Adrenal gland (tissue), 12 donors: Measurements from ENCODE around the gene MDH1. TPM values are rescaled to one million over a fixed set of nuclear protein-coding genes. Genes with fewer than 3 reads are reported as not detected.
"Not testable (repeated sequence)": the region's sequence is repeated elsewhere in the genome, so short reads cannot be mapped to it uniquely, and the experiment has no call there.

Experiments
- DNase-seq, 7 donors: peaks; one replicate each; pipeline ENCODE4 v3.0.0-alpha.2; 2019 to 2020
- H3K27ac ChIP-seq, 5 donors: fragments of 200-600 bp; sonication (generic) in 4 of 5; 1 replicate in 3 of 5; 2 replicates in 2 of 5; pipeline versions ENCODE4 v1.5.1 to v1.8.0; 2016 to 2020; ENCODE audit warnings: mild to moderate bottlenecking in 1 of 5
- H3K27me3 ChIP-seq: fragments of 200-600 bp; 2 replicates; pipeline ENCODE4 v1.8.0; 2021
- H3K36me3 ChIP-seq, 2 donors: fragments of 200-600 bp; replicated peaks in 1 of 2; 1 replicate in 1 of 2; 2 replicates in 1 of 2; pipeline versions ENCODE4 v1.5.1 to v1.8.0; 2018 to 2022
- H3K4me1 ChIP-seq, 2 donors: fragments of 200-600 bp; replicated peaks in 1 of 2; 1 replicate in 1 of 2; 2 replicates in 1 of 2; pipeline versions ENCODE4 v1.5.1 to v1.8.0; 2018 to 2021
- H3K4me3 ChIP-seq, 4 donors: fragments of 200-600 bp; sonication (generic) in 3 of 4; one replicate each; pipeline ENCODE4 v1.5.1; 2016 to 2018
- H3K9me3 ChIP-seq, 3 donors: fragments of 200-600 bp; sonication (generic) in 1 of 3; replicated peaks in 1 of 3; 1 replicate in 2 of 3; 2 replicates in 1 of 3; pipeline versions ENCODE4 v1.5.1 to v1.8.0; 2016 to 2021
- CTCF ChIP-seq, 6 experiments: fragments of 450-650 bp in 4 of 6; fragments of 200-600 bp in 2 of 6; sonication (generic) in 1 of 6; IDR thresholded peaks; 1 replicate in 5 of 6; 2 replicates in 1 of 6; pipeline versions ENCODE4 v1.5.1 to v1.8.0; 2016 to 2021; ENCODE audit warnings: antibody characterized with exemption in 6 of 6, mild to moderate bottlenecking in 2 of 6, moderate library complexity in 1 of 6
- POLR2A ChIP-seq, 2 donors: fragments of 450-650 bp; IDR thresholded peaks; one replicate each; pipeline ENCODE4 v1.6.1; 2017; ENCODE audit warnings: antibody characterized with exemption in 2 of 2, mild to moderate bottlenecking in 2 of 2, moderate library complexity in 1 of 2
- WGBS, 4 donors: extraction: QIAGEN DNeasy Blood & Tissue Kit in 2 of 4; methylation state at CpG; one replicate each; pipeline versions ENCODE4 v1.1.5 to v1.1.7; 2013 to 2017; 5-methylcytosine and 5-hydroxymethylcytosine counted together
- intact Hi-C, 2 donors: fragments of 100-400 bp; cut with DNase I; formaldehyde crosslinking; loops; one replicate each; pipeline versions ENCODE4 v1.14.1 to v1.15.0; 2022 to 2023
- polyA plus RNA-seq, 3 donors: library from polyadenylated mRNA; stranded (reverse); fragments of 200-250 nt in 2 of 3; fragments of 350-450 nt in 1 of 3; fragmentation: Illumina TruSeq in 1 of 3; extraction: RNeasy Lipid Tissue Mini Kit (QIAGEN cat#74804) in 1 of 3; gene quantifications; one replicate each; pipeline ENCODE4 v1.2.3, GENCODE V29; 2013 to 2014
- total RNA-seq, 9 donors: library from RNA; depleted of rRNA in 4 of 9; stranded (reverse); fragments of >200 nt in 4 of 9; fragments of 120-200 nt in 1 of 9; fragmentation: NEBNext Ultra II Directional in 1 of 9; extraction: Animal tissue kit (Norgen Biotek cat#: 25700) in 1 of 9; gene quantifications; one replicate each; pipeline versions ENCODE4 v1.1.0 to v1.2.4, GENCODE V29; 2013 to 2023
- donor health status: healthy with polysubstance abuse.
- donor health status: Bipolar disorder and iron deficiency.
- donor health status: DM: yes; HTN: yes; CAD: no.
- donor health status: DM: no; HTN: no; CAD: no.
- donor health status: DM: no; HTN: no; CAD: no.
- donor health status: DM: yes; HTN: yes; CAD: no.

Gene MDH1
- total and polyA plus RNA-seq, 12 donors = 184 to 477 (median 287) TPM

GRCh38 chr2:63596401-63596883 lies 7.7 kb downstream of the MDH1 start:
- DNase-seq = no peak
- 90 to 96% (median 93%) methylated on average over 2 of the region's 2 CpGs for WGBS, 4 donors
- no peak for TF ChIP-seq POLR2A (IDR thresholded peaks at IDR 0.05)
- TF ChIP-seq CTCF (IDR thresholded peaks at IDR 0.05) = no peak
- H3K27ac ChIP-seq = peak overlapping the region in 1 of 5 donors; percentile 10
- intact Hi-C loops = no loop called here
- peaks cover 0 to 32% of the 10 kb centered on the region in 2 donors for H3K4me1 ChIP-seq
- no peak overlapping the region for H3K4me3 ChIP-seq
- H3K9me3 ChIP-seq = no peaks in the 10 kb centered on the region
- H3K27me3 ChIP-seq = no peaks in the 10 kb centered on the region
- peaks cover 0 to 53% of the 10 kb centered on the region in 2 donors for H3K36me3 ChIP-seq

- H3K9me3 ChIP-seq = no peaks in the 10 kb centered on the region
- no peak overlapping the region for H3K27ac ChIP-seq
- DNase-seq = no peak
- no peak overlapping the region for H3K4me3 ChIP-seq
- WGBS, 4 donors = 83 to 89% (median 84%) methylated on average over 2 of the region's 2 CpGs
- H3K36me3 ChIP-seq = peaks cover 0 to 72% of the 10 kb centered on the region in 2 donors
- no peaks in the 10 kb centered on the region for H3K27me3 ChIP-seq
- H3K4me1 ChIP-seq = peaks cover 0 to 19% of the 10 kb centered on the region in 2 donors
- TF ChIP-seq POLR2A (IDR thresholded peaks at IDR 0.05) (no peak), CTCF (IDR thresholded peaks at IDR 0.05) (no peak)
- intact Hi-C loops = no loop called here
Observed at GRCh38 chr2:63598981-63599380, 10.2 kb downstream of the MDH1 start.

GRCh38 chr2:63600881-63601460 lies 12.2 kb downstream of the MDH1 start:
- Histone ChIP-seq H3K9me3 (no peaks in the 10 kb centered on the region), H3K4me1 (peaks cover 0 to 16% of the 10 kb centered on the region in 2 donors), H3K27ac (no peak overlapping the region), H3K27me3 (no peaks in the 10 kb centered on the region), H3K4me3 (no peak overlapping the region), H3K36me3 (peaks cover 0 to 73% of the 10 kb centered on the region in 2 donors)
- intact Hi-C loops = no loop called here
- WGBS, 4 donors = 67 to 94% (median 87%) methylated on average over 1 of the region's 1 CpG
- TF ChIP-seq CTCF (IDR thresholded peaks at IDR 0.05) (no peak), POLR2A (IDR thresholded peaks at IDR 0.05) (no peak)
- no peak for DNase-seq

GRCh38 chr2:63604666-63605065 lies 15.9 kb downstream of the MDH1 start:
- Histone ChIP-seq H3K27ac (no peak overlapping the region), H3K4me3 (no peak overlapping the region), H3K36me3 (peaks cover 0 to 70% of the 10 kb centered on the region in 2 donors), H3K4me1 (peaks cover 0 to 9% of the 10 kb centered on the region in 2 donors), H3K9me3 (no peaks in the 10 kb centered on the region), H3K27me3 (no peaks in the 10 kb centered on the region)
- TF ChIP-seq CTCF (IDR thresholded peaks at IDR 0.05) (no peak), POLR2A (IDR thresholded peaks at IDR 0.05) (no peak)
- 92 to 97% (median 94%) methylated on average over 4 of the region's 4 CpGs for WGBS, 4 donors
- DNase-seq = no peak
- intact Hi-C loops = no loop called here

- 72 to 86% (median 77%) methylated on average over 8 of the region's 8 CpGs for WGBS, 4 donors
Observed at GRCh38 chr2:63608865-63609264, 20.1 kb downstream of the MDH1 start.

More at GRCh38 chr2:63608865-63609264, 20.1 kb downstream of the MDH1 start:
- peaks cover 0 to 34% of the 10 kb centered on the region in 2 donors for H3K36me3 ChIP-seq
- H3K27me3 ChIP-seq, H3K4me1 ChIP-seq, intact Hi-C loops, H3K27ac ChIP-seq, H3K9me3 ChIP-seq, H3K4me3 ChIP-seq, DNase-seq: not testable (repeated sequence)
